ENCODE data around the gene TMEM167A.

- TF ChIP-seq ZNF384 (IDR thresholded peaks at IDR 0.05) (no peak), TARDBP (IDR thresholded peaks at IDR 0.05) (no peak), FOXA1 (IDR thresholded peaks at IDR 0.05) (no peak), BHLHE40 (IDR thresholded peaks at IDR 0.05; ENCODE audit: borderline replicate concordance) (no peak), FOXM1 (IDR thresholded peaks at IDR 0.05; ENCODE audit: borderline replicate concordance) (no peak), SP1 (IDR thresholded peaks at IDR 0.05) (no peak), ARNT (IDR thresholded peaks at IDR 0.05) (no peak), SUZ12 (IDR thresholded peaks at IDR 0.05) (no peak), NFRKB (IDR thresholded peaks at IDR 0.05) (no peak)
These were observed 5.6 kb upstream of the TMEM167A start for GRCh38 chr5:83082750-83083149.
